H1 (cell line): ENCODE measurements around the gene NGFR. TPM values are rescaled to one million over a fixed set of nuclear protein-coding genes. Genes with fewer than 3 reads are reported as not detected.

Experiments used
- CTCF ChIA-PET: fragments of 300-600 bp; sonication (Branson Sonifier 250); formaldehyde crosslinking; loops from one replicate; lab custom pipeline; 2021; ENCODE audit not compliant: partially characterized antibody; lab: Charles Lee
- POLR2A ChIA-PET: fragments of 300-600 bp; sonication (Branson Sonifier 250); formaldehyde crosslinking; loops from one replicate; lab custom pipeline; 2021; ENCODE audit warnings: inconsistent platforms; ENCODE audit not compliant: partially characterized antibody; lab: Charles Lee
- DNase-seq, 2 experiments: peaks; one replicate each; pipeline versions ENCODE4 v3.0.0 to v3.0.0-alpha.2; 2010 to 2022; ENCODE audit warnings: low spot score in 2 of 2, low read depth in 1 of 2, mixed read lengths in 1 of 2
- FAIRE-seq: peaks from 2 replicates; lab custom pipeline; 2011; peaks lifted over from hg19 to GRCh38; lab: Jason Lieb, UNC
- H2AFZ ChIP-seq: 2 replicates; pipeline ENCODE4 v1.8.1; 2012; ENCODE audit warnings: low read length, inconsistent platforms
- H2AK5ac ChIP-seq: 2 replicates; pipeline ENCODE4 v1.6.1; 2013; ENCODE audit warnings: low read depth, low read length
- H2BK120ac ChIP-seq: replicated peaks from 2 replicates; pipeline ENCODE3; 2013; ENCODE audit warnings: low read depth, low read length, inconsistent platforms
- H2BK12ac ChIP-seq: 2 replicates; pipeline ENCODE4 v1.6.1; 2013; ENCODE audit warnings: low read depth, low read length
- H2BK15ac ChIP-seq: 2 replicates; pipeline ENCODE4 v1.6.1; 2013; ENCODE audit warnings: low read length
- H2BK20ac ChIP-seq: 2 replicates; pipeline ENCODE4 v1.6.1; 2013; ENCODE audit warnings: low read length
- H2BK5ac ChIP-seq: 2 replicates; pipeline ENCODE4 v1.6.1; 2013; ENCODE audit warnings: low read depth, low read length
- H3K14ac ChIP-seq: 2 replicates; pipeline ENCODE4 v1.6.1; 2013; ENCODE audit warnings: inconsistent platforms; ENCODE audit not compliant: insufficient read length
- H3K18ac ChIP-seq: 2 replicates; pipeline ENCODE4 v1.6.1; 2013; ENCODE audit warnings: low read length; ENCODE audit errors: extremely low read depth
- H3K23ac ChIP-seq: 2 replicates; pipeline ENCODE4 v1.6.1; 2013; ENCODE audit warnings: inconsistent platforms; ENCODE audit not compliant: insufficient read length
- H3K23me2 ChIP-seq: 2 replicates; pipeline ENCODE4 v1.6.1; 2013; ENCODE audit warnings: low read depth, low read length
- H3K27ac ChIP-seq: 2 replicates; pipeline ENCODE4 v1.6.1; 2011; ENCODE audit warnings: low read depth, low read length, inconsistent platforms
- H3K27me3 ChIP-seq, 4 experiments: replicated peaks in 1 of 4; 1 replicate in 1 of 4; 2 replicates in 3 of 4; pipeline versions ENCODE4 v1.6.1 to v1.8.1; 2011 to 2013; ENCODE audit warnings: low read length in 3 of 4, mild to moderate bottlenecking in 3 of 4, inconsistent platforms in 2 of 4, mixed read lengths in 2 of 4, moderate library complexity in 1 of 4; ENCODE audit not compliant: control insufficient read depth in 3 of 4, insufficient read depth in 3 of 4; ENCODE audit errors: extremely low read depth in 1 of 4
- H3K36me3 ChIP-seq, 4 experiments: 2 replicates each; pipeline versions ENCODE4 v1.6.1 to v1.8.1; 2011 to 2013; ENCODE audit warnings: mild to moderate bottlenecking in 4 of 4, low read length in 3 of 4, moderate library complexity in 2 of 4, control low read depth in 1 of 4, inconsistent platforms in 1 of 4; ENCODE audit not compliant: insufficient read depth in 4 of 4, control insufficient read depth in 2 of 4
- H3K4ac ChIP-seq: replicated peaks from 2 replicates; pipeline ENCODE3; 2013; ENCODE audit warnings: low read length, low read depth, mixed read lengths, inconsistent platforms; ENCODE audit not compliant: insufficient read length
- H3K4me1 ChIP-seq, 4 experiments: replicated peaks in 1 of 4; 1 replicate in 1 of 4; 2 replicates in 3 of 4; pipeline versions ENCODE4 v1.6.1 to v1.8.1; 2011 to 2013; ENCODE audit warnings: low read length in 3 of 4, inconsistent platforms in 2 of 4, mixed read lengths in 1 of 4; ENCODE audit not compliant: insufficient read depth in 4 of 4, control insufficient read depth in 3 of 4
- H3K4me2 ChIP-seq, 2 experiments: 2 replicates each; pipeline versions ENCODE4 v1.6.1 to v1.8.1; 2011 to 2013; ENCODE audit warnings: low read depth in 2 of 2, low read length in 2 of 2, control low read depth in 1 of 2, inconsistent platforms in 1 of 2, mild to moderate bottlenecking in 1 of 2; ENCODE audit not compliant: insufficient read depth in 1 of 2
- H3K4me3 ChIP-seq, 4 experiments: fragments of 200-600, 300-600 bp in 1 of 4; sonication (generic), shearing (Covaris generic), sonication (Bioruptor Twin) in 1 of 4; 2 replicates each; pipeline versions ENCODE4 v1.5.1 to v1.8.1; 2011 to 2016; ENCODE audit warnings: low read length in 4 of 4, low read depth in 3 of 4, control low read depth in 2 of 4, inconsistent platforms in 2 of 4, mild to moderate bottlenecking in 2 of 4, mixed read lengths in 1 of 4, moderate library complexity in 1 of 4; ENCODE audit not compliant: insufficient read depth in 2 of 4; ENCODE audit errors: extremely low read depth in 1 of 4
- H3K56ac ChIP-seq: replicated peaks from 2 replicates; pipeline ENCODE3; 2013; ENCODE audit warnings: low read depth, mild to moderate bottlenecking, mixed read lengths, low read length, inconsistent platforms; ENCODE audit not compliant: insufficient read length
- H3K79me1 ChIP-seq: 2 replicates; pipeline ENCODE4 v1.6.1; 2013; ENCODE audit warnings: low read depth, low read length, control low read depth
- H3K79me2 ChIP-seq, 2 experiments: 2 replicates each; pipeline versions ENCODE4 v1.6.1 to v1.8.1; 2012 to 2013; ENCODE audit warnings: low read length in 2 of 2, mild to moderate bottlenecking in 2 of 2, inconsistent platforms in 1 of 2; ENCODE audit not compliant: insufficient read depth in 2 of 2, control insufficient read depth in 1 of 2
- H3K9ac ChIP-seq, 4 experiments: replicated peaks in 1 of 4; 1 replicate in 1 of 4; 2 replicates in 3 of 4; pipeline versions ENCODE4 v1.6.1 to v1.8.1; 2011 to 2013; ENCODE audit warnings: low read depth in 3 of 4, low read length in 3 of 4, control low read depth in 2 of 4, mild to moderate bottlenecking in 2 of 4, moderate library complexity in 2 of 4, inconsistent platforms in 1 of 4; ENCODE audit errors: extremely low read depth in 1 of 4
- H3K9me3 ChIP-seq, 2 experiments: 2 replicates each; pipeline versions ENCODE4 v1.6.1 to v1.8.1; 2012 to 2013; ENCODE audit warnings: mild to moderate bottlenecking in 2 of 2, moderate library complexity in 2 of 2, control low read depth in 1 of 2, inconsistent platforms in 1 of 2, low read depth in 1 of 2, low read length in 1 of 2, mixed read lengths in 1 of 2; ENCODE audit not compliant: insufficient read depth in 2 of 2
- H4K20me1 ChIP-seq, 2 experiments: replicated peaks in 1 of 2; 2 replicates each; pipeline versions ENCODE3 to v1.8.1; 2011 to 2013; ENCODE audit warnings: inconsistent platforms in 2 of 2, low read length in 2 of 2, mild to moderate bottlenecking in 1 of 2; ENCODE audit not compliant: insufficient read depth in 2 of 2, control insufficient read depth in 1 of 2
- H4K5ac ChIP-seq: 2 replicates; pipeline ENCODE4 v1.6.1; 2013; ENCODE audit warnings: low read length, low read depth, mixed read lengths, inconsistent platforms; ENCODE audit not compliant: insufficient read length
- H4K8ac ChIP-seq: 2 replicates; pipeline ENCODE4 v1.8.0; 2013; ENCODE audit warnings: mild to moderate bottlenecking, moderate library complexity, low read length, inconsistent platforms; ENCODE audit not compliant: insufficient read depth; ENCODE audit errors: extremely low read depth
- H4K91ac ChIP-seq: replicated peaks from 2 replicates; pipeline ENCODE3; 2013; ENCODE audit warnings: low read length, mixed read lengths, inconsistent platforms; ENCODE audit not compliant: insufficient read length
- NANOG ChIP-seq: IDR thresholded peaks from 2 replicates; pipeline ENCODE4 v1.6.1; 2011; ENCODE audit warnings: low read length, low read depth, mild to moderate bottlenecking, inconsistent platforms; ENCODE audit not compliant: insufficient read depth, poor library complexity, severe bottlenecking
- WGBS, 2 experiments: shearing (Covaris generic) in 1 of 2; methylation state at CpG; one replicate each; pipeline versions ENCODE4 v1.1.6 to v1.1.7; 2013 to 2015; ENCODE audit warnings: low lambda C conversion rate in 2 of 2, mixed read lengths in 2 of 2, inconsistent platforms in 1 of 2, low coverage in 1 of 2, missing lambda C conversion rate in 1 of 2; ENCODE audit not compliant: insufficient replicate concordance in 2 of 2, insufficient coverage in 1 of 2, insufficient read length in 1 of 2; ENCODE audit errors: extremely low coverage in 1 of 2, missing lambda C conversion rate in 1 of 2; 5-methylcytosine and 5-hydroxymethylcytosine counted together
- polyA plus RNA-seq, 7 experiments: library from polyadenylated mRNA; depleted of rRNA in 3 of 7; stranded (reverse) in 5 of 7; unstranded in 2 of 7; fragments of >200 nt in 5 of 7; fragments of 200-250 nt in 2 of 7; gene quantifications; 1 replicate in 5 of 7; 2 replicates in 1 of 7; 4 replicates in 1 of 7; pipeline versions ENCODE4 v1.2.1 to v1.2.3, GENCODE V29; 2011 to 2013; ENCODE audit warnings: missing spikeins in 2 of 7, mixed read lengths in 2 of 7
- total RNA-seq: library from RNA; stranded (reverse); fragmentation: NEBNext Ultra II Directional; extraction: Animal tissue kit (Norgen Biotek cat#: 25700); gene quantifications from 2 replicates; pipeline ENCODE4 v1.2.1, GENCODE V29; 2021

The NGFR gene
- total and polyA plus RNA-seq, 2 of the 8 experiments (the other 6 are each of a cell fraction or from before 2014, with no cell fraction given), result 8.1 to 10.3 TPM

- CTCF ChIA-PET, result interaction anchor here (1.1 to 3.6 kb wide), 4 partner anchors 10 to 27 kb away, joined by 3 to 22 read pairs (median 4); no protein-coding TSS in a partner anchor
- no peaks in the 10 kb centered on the region for H3K23me2 ChIP-seq
- WGBS, 2 experiments, result 80% methylated on average over 1 of the region's 1 CpG; no CpG with 5 or more reads in 1 of the 2 experiments
- H3K4ac ChIP-seq, result no peak overlapping the region
- H2AK5ac ChIP-seq, result no peak overlapping the region
- no peak overlapping the region for H2BK12ac ChIP-seq
- no peak for FAIRE-seq
- no peaks in the 10 kb centered on the region for H3K79me2 ChIP-seq
- H3K9ac ChIP-seq, result no peak overlapping the region
- H3K27me3 ChIP-seq, result no peaks in the 10 kb centered on the region
- POLR2A ChIA-PET, result no interaction called here
- H2BK5ac ChIP-seq, result no peak overlapping the region
- no peak for TF ChIP-seq NANOG
- no peak overlapping the region for H2BK120ac ChIP-seq
- H2BK20ac ChIP-seq, result no peak overlapping the region
- no peaks in the 10 kb centered on the region for H3K79me1 ChIP-seq
- no peak overlapping the region for H3K4me3 ChIP-seq
- H3K23ac ChIP-seq, result no peak overlapping the region
- H4K5ac ChIP-seq, result no peak overlapping the region
- H2BK15ac ChIP-seq, result no peak overlapping the region; the same call in 1 of the 2 replicates
- no peak overlapping the region for H2AFZ ChIP-seq
- H3K27ac ChIP-seq, result no peak overlapping the region
- no peaks in the 10 kb centered on the region for H4K20me1 ChIP-seq
- H4K8ac ChIP-seq, result no peak overlapping the region
- H3K56ac ChIP-seq, result no peak overlapping the region
- no peak overlapping the region for H3K4me2 ChIP-seq
- DNase-seq, result no peak
- no peak overlapping the region for H4K91ac ChIP-seq
- H3K18ac ChIP-seq, result no peak overlapping the region
- H3K9me3 ChIP-seq, result no peaks in the 10 kb centered on the region
- H3K36me3 ChIP-seq, result no peaks in the 10 kb centered on the region
- H3K4me1 ChIP-seq, result no peaks in the 10 kb centered on the region; a peak in 1 of 7 replicates
- no peak overlapping the region for H3K14ac ChIP-seq
Measured at GRCh38 chr17:49530118-49530517, 35.0 kb downstream of the NGFR start.
